Mucosa of rectum (tissue), 2 donors: ENCODE data around the gene CCDC78.

Experiments used
- H3K27ac ChIP-seq, 2 donors: one replicate each; pipeline ENCODE4 v1.7.0; 2013; ENCODE audit warnings: inconsistent platforms in 2 of 2, low read depth in 2 of 2, low read length in 2 of 2
- H3K27me3 ChIP-seq, 2 donors: one replicate each; pipeline ENCODE4 v1.7.0; 2013; ENCODE audit warnings: low read length in 2 of 2; ENCODE audit not compliant: control insufficient read depth in 2 of 2, insufficient read depth in 2 of 2
- H3K36me3 ChIP-seq, 2 donors: one replicate each; pipeline ENCODE4 v1.7.0; 2013; ENCODE audit warnings: low read length in 2 of 2; ENCODE audit not compliant: control insufficient read depth in 2 of 2, insufficient read depth in 2 of 2
- H3K4me1 ChIP-seq, 2 donors: one replicate each; pipeline ENCODE4 v1.7.0; 2013; ENCODE audit warnings: low read length in 2 of 2, mild to moderate bottlenecking in 1 of 2; ENCODE audit not compliant: control insufficient read depth in 2 of 2, insufficient read depth in 2 of 2
- H3K4me3 ChIP-seq, 2 donors: one replicate each; pipeline ENCODE4 v1.7.0; 2013; ENCODE audit warnings: low read length in 2 of 2
- H3K9ac ChIP-seq, 2 donors: one replicate each; pipeline ENCODE4 v1.7.0; 2013; ENCODE audit warnings: low read length in 2 of 2, low read depth in 1 of 2, mild to moderate bottlenecking in 1 of 2
- H3K9me3 ChIP-seq, 2 donors: one replicate each; pipeline ENCODE4 v1.7.0; 2013; ENCODE audit warnings: low read length in 2 of 2; ENCODE audit not compliant: control insufficient read depth in 2 of 2
- donor health status: healthy.
- donor health status: Normal muscosa, but diverticular disease.

The CCDC78 gene

GRCh38 chr16:683396-684070 lies 42.7 kb downstream of the CCDC78 start:
- no peaks in the 10 kb centered on the region for H3K9me3 ChIP-seq
- no peaks in the 10 kb centered on the region for H3K27me3 ChIP-seq
- peaks cover 37 to 38% of the 10 kb centered on the region in 2 donors for H3K4me1 ChIP-seq
- H3K36me3 ChIP-seq, result peaks cover 12 to 23% of the 10 kb centered on the region in 2 donors
- H3K4me3 ChIP-seq, result peak overlapping the region; percentile 68 to 78
- peak overlapping the region; percentile 41 to 69 for H3K9ac ChIP-seq
- peak overlapping the region; percentile 63 to 82 for H3K27ac ChIP-seq

- peak overlapping the region; percentile 68 to 78 for H3K4me3 ChIP-seq
- H3K9me3 ChIP-seq, result no peaks in the 10 kb centered on the region
- H3K4me1 ChIP-seq, result peaks cover 37 to 38% of the 10 kb centered on the region in 2 donors
- peak overlapping the region in 1 of 2 donors; percentile 69 for H3K9ac ChIP-seq
- H3K36me3 ChIP-seq, result peaks cover 12 to 23% of the 10 kb centered on the region in 2 donors
- no peak overlapping the region for H3K27ac ChIP-seq
- H3K27me3 ChIP-seq, result no peaks in the 10 kb centered on the region
These were observed 43.5 kb downstream of the CCDC78 start for GRCh38 chr16:682493-683395.

GRCh38 chr16:681746-682427 lies 44.4 kb downstream of the CCDC78 start:
- H3K27ac ChIP-seq, result no peak overlapping the region
- no peaks in the 10 kb centered on the region for H3K9me3 ChIP-seq
- peaks cover 12 to 23% of the 10 kb centered on the region in 2 donors for H3K36me3 ChIP-seq
- no peak overlapping the region for H3K9ac ChIP-seq
- peaks cover 43 to 44% of the 10 kb centered on the region in 2 donors for H3K4me1 ChIP-seq
- no peaks in the 10 kb centered on the region for H3K27me3 ChIP-seq
- peak overlapping the region; percentile 82 to 84 for H3K4me3 ChIP-seq

GRCh38 chr16:680967-681745 lies 45.1 kb downstream of the CCDC78 start:
- peak overlapping the region; percentile 82 to 84 for H3K4me3 ChIP-seq
- H3K9me3 ChIP-seq, result no peaks in the 10 kb centered on the region
- peak overlapping the region; percentile 82 to 94 for H3K27ac ChIP-seq
- no peaks in the 10 kb centered on the region for H3K27me3 ChIP-seq
- H3K9ac ChIP-seq, result peak overlapping the region; percentile 70 to 81
- H3K36me3 ChIP-seq, result peaks cover 12 to 20% of the 10 kb centered on the region in 2 donors
- peaks cover 50 to 52% of the 10 kb centered on the region in 2 donors for H3K4me1 ChIP-seq

- peak overlapping the region; percentile 82 to 94 for H3K27ac ChIP-seq
- H3K27me3 ChIP-seq, result no peaks in the 10 kb centered on the region
- H3K4me3 ChIP-seq, result peak overlapping the region; percentile 82 to 84
- peaks cover 12 to 20% of the 10 kb centered on the region in 2 donors for H3K36me3 ChIP-seq
- peak overlapping the region; percentile 70 to 81 for H3K9ac ChIP-seq
- H3K4me1 ChIP-seq, result peaks cover 51 to 54% of the 10 kb centered on the region in 2 donors
- no peaks in the 10 kb centered on the region for H3K9me3 ChIP-seq
These were observed 45.7 kb downstream of the CCDC78 start for GRCh38 chr16:680625-680945.

- H3K36me3 ChIP-seq, result peaks cover 12 to 20% of the 10 kb centered on the region in 2 donors
- H3K27me3 ChIP-seq, result no peaks in the 10 kb centered on the region
- peak within 1 kb of the TSS; percentile 82 to 94 for H3K27ac ChIP-seq
- no peaks in the 10 kb centered on the region for H3K9me3 ChIP-seq
- peak within 1 kb of the TSS; percentile 82 to 84 for H3K4me3 ChIP-seq
- peak within 1 kb of the TSS; percentile 70 to 81 for H3K9ac ChIP-seq
- peaks cover 54 to 55% of the 10 kb centered on the region in 2 donors for H3K4me1 ChIP-seq
These were observed 46.2 kb downstream of the CCDC78 start, which contains the start of gene STUB1 for GRCh38 chr16:679814-680624. Gene STUB1, plus strand, starts transcription at chr16:680410. Its CDS starts 116 bp downstream, at chr16:680526.

- Histone ChIP-seq H3K27ac (peak overlapping the region; percentile 82 to 88), H3K27me3 (no peaks in the 10 kb centered on the region), H3K36me3 (peaks cover 12 to 20% of the 10 kb centered on the region in 2 donors), H3K4me3 (peak overlapping the region; percentile 62 to 64), H3K9ac (peak overlapping the region in 1 of 2 donors; percentile 59), H3K4me1 (peaks cover 54 to 58% of the 10 kb centered on the region in 2 donors), H3K9me3 (no peaks in the 10 kb centered on the region)
These were observed 47.1 kb downstream of the CCDC78 start for GRCh38 chr16:678858-679813.

- Histone ChIP-seq H3K4me1 (peaks cover 49 to 53% of the 10 kb centered on the region in 2 donors), H3K27me3 (no peaks in the 10 kb centered on the region), H3K27ac (no peak overlapping the region), H3K9ac (no peak overlapping the region), H3K36me3 (peaks cover 13 to 21% of the 10 kb centered on the region in 2 donors), H3K4me3 (no peak overlapping the region), H3K9me3 (no peaks in the 10 kb centered on the region)
These were observed 47.9 kb downstream of the CCDC78 start for GRCh38 chr16:678209-678857.
